ENCODE data around the gene RING1.

Gene RING1

GRCh38 chr6:33249732-33250630 lies 41.7 kb downstream of the RING1 start:
- DNase-seq: no peak

- DNase-seq: no peak
Observed at GRCh38 chr6:33250731-33251130, 42.4 kb downstream of the RING1 start.

GRCh38 chr6:33251395-33252012 lies 43.2 kb downstream of the RING1 start:
- no peak for DNase-seq

GRCh38 chr6:33252759-33253158 lies 44.5 kb downstream of the RING1 start:
- no peak for DNase-seq

GRCh38 chr6:33254591-33254990 lies 46.3 kb downstream of the RING1 start:
- DNase-seq: no peak

- no peak for DNase-seq
Observed at GRCh38 chr6:33259032-33259431, 50.7 kb downstream of the RING1 start.
